A673 (cell line): ENCODE results near the gene PIAS4. TPM values are rescaled to one million over a fixed set of nuclear protein-coding genes. Genes with fewer than 3 reads are reported as not detected.

ENCODE experiments used
- BruUV-seq: library from RNA; stranded (reverse); fragments of 400-500 nt; replicated peaks from 2 replicates; lab custom pipeline; 2021; lab: Mats Ljungman, UMichigan
- CTCF ChIA-PET: fragments of 300-600 bp; sonication (Branson Sonifier 250); formaldehyde crosslinking; loops from one replicate; lab custom pipeline; 2022; ENCODE audit warnings: antibody characterized with exemption; lab: Charles Lee
- POLR2A ChIA-PET: fragments of 300-600 bp; sonication (Branson Sonifier 250); formaldehyde crosslinking; loops from one replicate; lab custom pipeline; 2022; ENCODE audit warnings: antibody characterized with exemption; ENCODE audit not compliant: low non-redundant PET; lab: Charles Lee
- DNase-seq: peaks from one replicate; pipeline ENCODE4 v3.0.0-alpha.2; 2015; ENCODE audit warnings: low spot score
- H3K27ac ChIP-seq: fragments of 200-600 bp; sonication (generic); 2 replicates; pipeline ENCODE4 v1.5.1; 2016; ENCODE audit warnings: mixed run types, low read depth, mild to moderate bottlenecking, mixed read lengths, antibody characterized with exemption, low read length; ENCODE audit not compliant: poor library complexity, severe bottlenecking
- H3K27me3 ChIP-seq: fragments of 200-600 bp; sonication (generic); replicated peaks from 2 replicates; pipeline ENCODE4 v1.6.1; 2017; ENCODE audit warnings: mixed run types, low read depth, mild to moderate bottlenecking, mixed read lengths, antibody characterized with exemption, low read length; ENCODE audit not compliant: insufficient read depth, poor library complexity
- H3K36me3 ChIP-seq: fragments of 200-600 bp; sonication (generic); 2 replicates; pipeline ENCODE4 v1.6.1; 2016; ENCODE audit warnings: mixed run types, mild to moderate bottlenecking, mixed read lengths, antibody characterized with exemption, low read length; ENCODE audit not compliant: insufficient read depth, poor library complexity, severe bottlenecking
- H3K4me1 ChIP-seq: fragments of 200-600 bp; sonication (generic); 2 replicates; pipeline ENCODE4 v1.6.1; 2017; ENCODE audit warnings: mixed run types, mild to moderate bottlenecking, mixed read lengths, antibody characterized with exemption, low read length; ENCODE audit not compliant: insufficient read depth, poor library complexity, severe bottlenecking
- H3K4me3 ChIP-seq: fragments of 200-600 bp; sonication (generic); 2 replicates; pipeline ENCODE4 v1.5.1; 2016; ENCODE audit warnings: low read depth, mixed run types, mild to moderate bottlenecking, mixed read lengths, low read length; ENCODE audit not compliant: poor library complexity, severe bottlenecking
- H3K9me3 ChIP-seq: fragments of 200-600 bp; sonication (generic); 2 replicates; pipeline ENCODE4 v1.6.1; 2016; ENCODE audit warnings: mixed run types, low read depth, mild to moderate bottlenecking, mixed read lengths, antibody characterized with exemption, low read length; ENCODE audit not compliant: poor library complexity, severe bottlenecking
- CTCF ChIP-seq: fragments of 300-800, 200-600 bp; sonication (generic); conservative IDR thresholded peaks from 2 replicates; pipeline ENCODE4 v1.5.1; 2017; ENCODE audit warnings: low read depth, mild to moderate bottlenecking, antibody characterized with exemption, low read length, moderate library complexity, mixed read lengths
- EZH2 ChIP-seq: fragments of 200-600 bp; sonication (generic); IDR thresholded peaks from 2 replicates; pipeline ENCODE4 v1.6.1; 2017; ENCODE audit warnings: borderline replicate concordance, low read depth, mild to moderate bottlenecking, mixed read lengths, antibody characterized with exemption, low read length; ENCODE audit not compliant: poor library complexity, severe bottlenecking
- intact Hi-C: fragments of 100-400 bp; cut with micrococcal nuclease; formaldehyde crosslinking; loops from one replicate; pipeline ENCODE4 v1.10.0; 2022; ENCODE audit not compliant: unreplicated experiment
- total RNA-seq: library from RNA; stranded (reverse); gene quantifications from 2 replicates; pipeline ENCODE4 v1.2.3, GENCODE V29; 2021

PIAS4 gene
- total RNA-seq, 1 experiment from 2014 or later, result 59.1 TPM

DNA sequence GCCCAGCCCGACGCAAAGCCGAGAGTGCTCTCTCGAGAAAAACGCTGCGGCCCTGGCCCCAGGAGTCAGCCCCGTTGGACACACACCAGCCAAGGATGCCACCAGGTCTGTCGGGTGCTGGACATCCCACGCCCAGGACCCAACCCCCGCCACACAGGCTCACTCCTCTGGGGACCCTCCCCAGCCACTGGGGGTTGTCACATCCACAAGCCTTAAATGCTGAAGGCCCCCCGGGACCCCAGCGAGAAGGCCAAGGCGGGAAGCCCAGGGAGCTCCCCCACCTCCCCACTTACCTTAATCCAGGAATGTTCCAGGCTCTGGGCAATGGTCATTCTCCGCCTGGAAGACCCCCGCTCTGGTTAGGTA, 47.8 kb upstream of the PIAS4 start:
- CTCF ChIA-PET, result no interaction called here
- Histone ChIP-seq H3K36me3 (peaks cover 23% of the 10 kb centered on the region), H3K27me3 (no peaks in the 10 kb centered on the region), H3K9me3 (no peaks in the 10 kb centered on the region), H3K27ac (no peak overlapping the region), H3K4me1 (no peaks in the 10 kb centered on the region), H3K4me3 (no peak overlapping the region)
- BruUV-seq, result no TSS peak
- intact Hi-C loops, result no loop called here
- POLR2A ChIA-PET, result no interaction called here
- DNase-seq, result no peak
- TF ChIP-seq CTCF (no peak), EZH2 (no peak)

- Histone ChIP-seq H3K9me3 (no peaks in the 10 kb centered on the region), H3K36me3 (peaks cover 33% of the 10 kb centered on the region), H3K4me1 (no peaks in the 10 kb centered on the region), H3K27ac (no peak overlapping the region), H3K27me3 (no peaks in the 10 kb centered on the region), H3K4me3 (no peak overlapping the region)
- no peak for DNase-seq
- CTCF ChIA-PET, result no interaction called here
- intact Hi-C loops, result no loop called here
- TF ChIP-seq EZH2, result no peak
- TF ChIP-seq CTCF, result no peak
- no TSS peak for BruUV-seq
- POLR2A ChIA-PET, result interaction anchor here (0.6 kb wide), 2 partner anchors 10 to 338 kb away, joined by 4 to 7 read pairs; partner anchors contain the start of gene DAPK3
Observed at GRCh38 chr19:3961007-3961406, 46.5 kb upstream of the PIAS4 start.

DNA sequence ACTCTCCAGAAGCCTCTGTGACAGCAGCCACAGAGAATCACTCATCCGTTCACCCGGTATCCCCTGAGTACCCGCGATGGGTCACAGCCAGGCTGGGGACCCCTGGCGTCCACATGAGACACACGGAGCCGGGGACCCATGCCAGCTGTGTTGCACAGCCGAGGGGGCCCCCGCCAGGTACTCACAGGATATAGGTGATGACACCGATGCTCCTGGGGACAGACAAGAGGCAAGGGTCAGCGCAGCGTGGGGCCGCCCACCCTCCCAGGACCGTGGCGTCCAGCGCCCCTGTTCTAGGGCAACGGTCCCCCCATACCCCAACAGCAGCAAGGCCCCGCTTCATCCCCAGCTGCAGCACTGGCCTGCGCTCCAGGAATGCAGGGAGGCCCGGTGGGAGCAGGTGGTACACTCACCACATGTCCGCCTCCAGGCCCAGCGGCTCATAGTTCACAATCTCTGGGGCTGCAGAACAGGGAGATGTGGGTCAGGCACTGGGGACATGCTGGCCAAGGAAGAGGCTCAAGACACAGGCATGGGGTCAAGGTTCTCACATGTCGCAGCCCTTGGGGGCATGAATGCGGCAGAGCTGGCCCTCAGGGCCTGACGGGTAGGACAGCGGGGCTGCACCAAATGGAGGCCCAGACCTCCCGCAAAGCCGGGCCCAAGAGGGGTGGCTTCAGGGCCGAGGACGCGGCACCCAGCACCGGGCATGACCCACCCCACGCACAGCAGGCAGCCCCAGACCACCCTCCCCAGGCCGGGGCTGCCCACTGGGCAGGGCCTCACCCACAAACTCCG, 43.9 kb upstream of the PIAS4 start:
- TF ChIP-seq CTCF (no peak), EZH2 (no peak)
- CTCF ChIA-PET, result no interaction called here
- no peaks in the 10 kb centered on the region for H3K9me3 ChIP-seq
- H3K27me3 ChIP-seq, result no peaks in the 10 kb centered on the region
- no peak overlapping the region for H3K27ac ChIP-seq
- BruUV-seq, result no TSS peak
- peaks cover 52% of the 10 kb centered on the region for H3K36me3 ChIP-seq
- H3K4me3 ChIP-seq, result no peak overlapping the region
- no peak for DNase-seq
- POLR2A ChIA-PET, result no interaction called here
- intact Hi-C loops, result no loop called here
- H3K4me1 ChIP-seq, result peaks cover 7% of the 10 kb centered on the region
